22Rv1 (cell line): Measurements from ENCODE around the gene UCK1.

ENCODE experiments used
- H3K27ac ChIP-seq: fragments of 450-650 bp; 2 replicates; pipeline ENCODE4 v1.5.1; 2017
- CTCF ChIP-seq: fragments of 450-650 bp; IDR thresholded peaks from 2 replicates; pipeline ENCODE4 v1.5.1; 2017; ENCODE audit warnings: mild to moderate bottlenecking
- ZFX ChIP-seq: fragments of 450-650 bp; IDR thresholded peaks from 2 replicates; pipeline ENCODE4 v1.6.1; 2017; ENCODE audit warnings: antibody characterized with exemption, borderline replicate concordance

The UCK1 gene

GRCh38 chr9:131530920-131531832 is at the start of gene UCK1:
UCK1 (minus strand) TSS chr9:131531263; CDS start chr9:131531174, 89 bp downstream.
- H3K27ac ChIP-seq = peak within 1 kb of the TSS; percentile 76
- TF ChIP-seq CTCF (peak; percentile 18), ZFX (no peak)

- H3K27ac ChIP-seq = no peak overlapping the region
These were observed 49.3 kb upstream of the UCK1 start for GRCh38 chr9:131580358-131580757.

GRCh38 chr9:131579789-131580211 is 48.7 kb upstream of the UCK1 start:
- TF ChIP-seq ZFX (no peak), CTCF (no peak)
- no peak overlapping the region for H3K27ac ChIP-seq

More at GRCh38 chr9:131580358-131580757, 49.3 kb upstream of the UCK1 start:
- TF ChIP-seq CTCF (no peak), ZFX (no peak)

GRCh38 chr9:131578731-131579504 is 47.9 kb upstream of the UCK1 start:
- H3K27ac ChIP-seq = no peak overlapping the region
- no peak for TF ChIP-seq ZFX
- no peak for TF ChIP-seq CTCF

- H3K27ac ChIP-seq = no peak overlapping the region
- TF ChIP-seq ZFX (no peak), CTCF (no peak)
These were observed 47.0 kb upstream of the UCK1 start for GRCh38 chr9:131578021-131578420.

GRCh38 chr9:131577005-131578000 is 46.2 kb upstream of the UCK1 start:
- TF ChIP-seq ZFX (no peak), CTCF (no peak)

More at GRCh38 chr9:131577005-131578000, 46.2 kb upstream of the UCK1 start:
- H3K27ac ChIP-seq = no peak overlapping the region
